ENCODE results near the gene ECPAS. TPM values are rescaled to one million over a fixed set of nuclear protein-coding genes. Genes with fewer than 3 reads are reported as not detected.

The ECPAS gene
- polyA plus RNA-seq, 1 donor from 2014 or later = 42.6 TPM

DNA sequence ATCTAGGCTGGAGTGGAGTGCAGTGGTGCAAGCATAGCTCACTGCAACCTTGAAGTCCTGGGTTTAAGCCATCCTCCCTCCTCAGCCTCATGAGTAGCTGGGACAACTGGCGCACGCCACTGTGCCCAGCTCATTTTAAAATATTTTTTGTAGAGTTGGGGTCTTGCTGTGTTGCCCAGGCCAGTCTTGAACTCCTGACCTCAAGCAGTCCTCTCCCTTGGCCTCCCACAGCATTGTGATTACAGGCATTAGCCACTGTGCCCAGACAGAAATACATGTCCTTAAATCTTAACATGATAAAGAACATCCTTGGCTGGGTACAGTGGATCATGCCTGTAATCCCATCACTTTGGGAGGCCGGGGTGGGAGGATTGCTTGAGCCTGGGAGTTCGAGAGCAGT is 47.5 kb upstream of the ECPAS start:
- no peak overlapping the region for H3K4me3 ChIP-seq (ENCODE audit: low read length)

DNA sequence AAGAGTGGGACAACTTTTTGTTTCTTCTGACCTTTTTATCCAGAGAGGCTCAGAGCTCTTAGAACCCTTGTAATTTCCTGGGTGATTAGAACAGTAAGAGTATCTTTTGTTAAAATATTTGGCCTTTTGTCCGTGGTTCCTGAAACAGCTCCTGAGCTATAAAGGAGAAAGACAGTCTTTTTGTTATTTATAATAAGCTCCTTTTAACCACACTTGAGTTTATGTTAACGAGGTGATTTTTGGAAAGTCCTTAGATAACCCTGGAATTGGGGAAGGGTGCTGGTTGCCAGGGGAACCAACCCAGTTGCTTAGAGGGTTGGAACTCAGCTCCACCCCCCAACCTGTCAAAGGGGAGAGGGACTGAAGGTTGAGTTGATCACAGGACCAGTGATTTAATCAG is 45.6 kb upstream of the ECPAS start:
- Histone ChIP-seq H3K36me3 (ENCODE audit: insufficient read depth, low read length) (no peaks in the 10 kb centered on the region), H3K27ac (ENCODE audit: low read length) (no peak overlapping the region), H3K79me2 (replicated peaks; ENCODE audit: insufficient read depth, low read length) (no peaks in the 10 kb centered on the region), H3K9ac (ENCODE audit: low read length) (no peak overlapping the region), H2AFZ (ENCODE audit: low read depth, low read length) (no peak overlapping the region), H4K20me1 (ENCODE audit: insufficient read depth) (no peaks in the 10 kb centered on the region), H3K27me3 (ENCODE audit: insufficient read depth, low read depth, low read length) (no peaks in the 10 kb centered on the region), H3K9me3 (ENCODE audit: low read length) (no peaks in the 10 kb centered on the region), H3K9me2 (ENCODE audit: insufficient read depth, low read length) (no peaks in the 10 kb centered on the region), H3F3A (ENCODE audit: insufficient read depth, low read length, poor library complexity, severe bottlenecking) (no peaks in the 10 kb centered on the region), H3K4me3 (ENCODE audit: low read length) (no peak overlapping the region), H3K4me2 (ENCODE audit: low read length) (no peak overlapping the region)
- TF ChIP-seq TAF1 (IDR thresholded peaks at IDR 0.05; ENCODE audit: low read depth) (no peak), SMC3 (conservative IDR thresholded peaks at IDR 0.05; ENCODE audit: poor library complexity) (no peak), RAD21 (conservative IDR thresholded peaks at IDR 0.05) (no peak), MXI1 (conservative IDR thresholded peaks at IDR 0.05; ENCODE audit: poor library complexity, severe bottlenecking) (no peak), EZH2 (IDR thresholded peaks at IDR 0.05; ENCODE audit: borderline replicate concordance, insufficient read depth, low read length, poor library complexity, severe bottlenecking) (no peak), POLR2AphosphoS5 (IDR thresholded peaks at IDR 0.05) (no peak), EP300 (conservative IDR thresholded peaks at IDR 0.05; ENCODE audit: poor library complexity, severe bottlenecking) (no peak)
- TF ChIP-seq, protein P1, sequence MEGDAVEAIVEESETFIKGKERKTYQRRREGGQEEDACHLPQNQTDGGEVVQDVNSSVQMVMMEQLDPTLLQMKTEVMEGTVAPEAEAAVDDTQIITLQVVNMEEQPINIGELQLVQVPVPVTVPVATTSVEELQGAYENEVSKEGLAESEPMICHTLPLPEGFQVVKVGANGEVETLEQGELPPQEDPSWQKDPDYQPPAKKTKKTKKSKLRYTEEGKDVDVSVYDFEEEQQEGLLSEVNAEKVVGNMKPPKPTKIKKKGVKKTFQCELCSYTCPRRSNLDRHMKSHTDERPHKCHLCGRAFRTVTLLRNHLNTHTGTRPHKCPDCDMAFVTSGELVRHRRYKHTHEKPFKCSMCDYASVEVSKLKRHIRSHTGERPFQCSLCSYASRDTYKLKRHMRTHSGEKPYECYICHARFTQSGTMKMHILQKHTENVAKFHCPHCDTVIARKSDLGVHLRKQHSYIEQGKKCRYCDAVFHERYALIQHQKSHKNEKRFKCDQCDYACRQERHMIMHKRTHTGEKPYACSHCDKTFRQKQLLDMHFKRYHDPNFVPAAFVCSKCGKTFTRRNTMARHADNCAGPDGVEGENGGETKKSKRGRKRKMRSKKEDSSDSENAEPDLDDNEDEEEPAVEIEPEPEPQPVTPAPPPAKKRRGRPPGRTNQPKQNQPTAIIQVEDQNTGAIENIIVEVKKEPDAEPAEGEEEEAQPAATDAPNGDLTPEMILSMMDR (IDR thresholded peaks at IDR 0.05; ENCODE audit: poor library complexity, severe bottlenecking) = no peak
- TF ChIP-seq, protein P2, sequence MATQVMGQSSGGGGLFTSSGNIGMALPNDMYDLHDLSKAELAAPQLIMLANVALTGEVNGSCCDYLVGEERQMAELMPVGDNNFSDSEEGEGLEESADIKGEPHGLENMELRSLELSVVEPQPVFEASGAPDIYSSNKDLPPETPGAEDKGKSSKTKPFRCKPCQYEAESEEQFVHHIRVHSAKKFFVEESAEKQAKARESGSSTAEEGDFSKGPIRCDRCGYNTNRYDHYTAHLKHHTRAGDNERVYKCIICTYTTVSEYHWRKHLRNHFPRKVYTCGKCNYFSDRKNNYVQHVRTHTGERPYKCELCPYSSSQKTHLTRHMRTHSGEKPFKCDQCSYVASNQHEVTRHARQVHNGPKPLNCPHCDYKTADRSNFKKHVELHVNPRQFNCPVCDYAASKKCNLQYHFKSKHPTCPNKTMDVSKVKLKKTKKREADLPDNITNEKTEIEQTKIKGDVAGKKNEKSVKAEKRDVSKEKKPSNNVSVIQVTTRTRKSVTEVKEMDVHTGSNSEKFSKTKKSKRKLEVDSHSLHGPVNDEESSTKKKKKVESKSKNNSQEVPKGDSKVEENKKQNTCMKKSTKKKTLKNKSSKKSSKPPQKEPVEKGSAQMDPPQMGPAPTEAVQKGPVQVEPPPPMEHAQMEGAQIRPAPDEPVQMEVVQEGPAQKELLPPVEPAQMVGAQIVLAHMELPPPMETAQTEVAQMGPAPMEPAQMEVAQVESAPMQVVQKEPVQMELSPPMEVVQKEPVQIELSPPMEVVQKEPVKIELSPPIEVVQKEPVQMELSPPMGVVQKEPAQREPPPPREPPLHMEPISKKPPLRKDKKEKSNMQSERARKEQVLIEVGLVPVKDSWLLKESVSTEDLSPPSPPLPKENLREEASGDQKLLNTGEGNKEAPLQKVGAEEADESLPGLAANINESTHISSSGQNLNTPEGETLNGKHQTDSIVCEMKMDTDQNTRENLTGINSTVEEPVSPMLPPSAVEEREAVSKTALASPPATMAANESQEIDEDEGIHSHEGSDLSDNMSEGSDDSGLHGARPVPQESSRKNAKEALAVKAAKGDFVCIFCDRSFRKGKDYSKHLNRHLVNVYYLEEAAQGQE (IDR thresholded peaks at IDR 0.05; ENCODE audit: borderline replicate concordance) = no peak

More for the DNA sequence above, 47.5 kb upstream of the ECPAS start:
- no peaks in the 10 kb centered on the region for H3K9me2 ChIP-seq (ENCODE audit: insufficient read depth, low read length)
- no peak overlapping the region for H3K4me2 ChIP-seq (ENCODE audit: low read length)
- no peaks in the 10 kb centered on the region for H3K9me3 ChIP-seq (ENCODE audit: low read length)
- TF ChIP-seq, protein P1 (IDR thresholded peaks at IDR 0.05; ENCODE audit: poor library complexity, severe bottlenecking) = no peak
- TF ChIP-seq POLR2AphosphoS5 (IDR thresholded peaks at IDR 0.05) = no peak
- no peak for TF ChIP-seq RAD21 (conservative IDR thresholded peaks at IDR 0.05)
- TF ChIP-seq, protein P2 (IDR thresholded peaks at IDR 0.05; ENCODE audit: borderline replicate concordance) = no peak
- TF ChIP-seq EP300 (conservative IDR thresholded peaks at IDR 0.05; ENCODE audit: poor library complexity, severe bottlenecking) = no peak
- no peak for TF ChIP-seq SMC3 (conservative IDR thresholded peaks at IDR 0.05; ENCODE audit: poor library complexity)
- TF ChIP-seq TAF1 (IDR thresholded peaks at IDR 0.05; ENCODE audit: low read depth) = no peak
- TF ChIP-seq EZH2 (IDR thresholded peaks at IDR 0.05; ENCODE audit: borderline replicate concordance, insufficient read depth, low read length, poor library complexity, severe bottlenecking) = no peak
- no peak for TF ChIP-seq MXI1 (conservative IDR thresholded peaks at IDR 0.05; ENCODE audit: poor library complexity, severe bottlenecking)
- H3K27me3 ChIP-seq (ENCODE audit: insufficient read depth, low read depth, low read length) = no peaks in the 10 kb centered on the region
- no peak overlapping the region for H2AFZ ChIP-seq (ENCODE audit: low read depth, low read length)
- H4K20me1 ChIP-seq (ENCODE audit: insufficient read depth) = no peaks in the 10 kb centered on the region
- H3F3A ChIP-seq (ENCODE audit: insufficient read depth, low read length, poor library complexity, severe bottlenecking) = no peaks in the 10 kb centered on the region
- no peak overlapping the region for H3K9ac ChIP-seq (ENCODE audit: low read length)
- no peaks in the 10 kb centered on the region for H3K36me3 ChIP-seq (ENCODE audit: insufficient read depth, low read length)
- no peaks in the 10 kb centered on the region for H3K79me2 ChIP-seq (replicated peaks; ENCODE audit: insufficient read depth, low read length)
- H3K27ac ChIP-seq (ENCODE audit: low read length) = no peak overlapping the region
